HG02884 (cell line): ENCODE measurements around the gene UBN1.

Source experiments
- ATAC-seq: cut with Tn5 transposase; IDR thresholded peaks from one replicate; pipeline ENCODE4 v1.9.1; 2021; ENCODE audit warnings: mild to moderate bottlenecking, moderate library complexity; ENCODE audit not compliant: unreplicated experiment

The UBN1 gene

GRCh38 chr16:4900036-4900435, 52.8 kb downstream of the UBN1 start:
- no peak for ATAC-seq

GRCh38 chr16:4900750-4901149, 53.5 kb downstream of the UBN1 start:
- ATAC-seq, result no peak

DNA sequence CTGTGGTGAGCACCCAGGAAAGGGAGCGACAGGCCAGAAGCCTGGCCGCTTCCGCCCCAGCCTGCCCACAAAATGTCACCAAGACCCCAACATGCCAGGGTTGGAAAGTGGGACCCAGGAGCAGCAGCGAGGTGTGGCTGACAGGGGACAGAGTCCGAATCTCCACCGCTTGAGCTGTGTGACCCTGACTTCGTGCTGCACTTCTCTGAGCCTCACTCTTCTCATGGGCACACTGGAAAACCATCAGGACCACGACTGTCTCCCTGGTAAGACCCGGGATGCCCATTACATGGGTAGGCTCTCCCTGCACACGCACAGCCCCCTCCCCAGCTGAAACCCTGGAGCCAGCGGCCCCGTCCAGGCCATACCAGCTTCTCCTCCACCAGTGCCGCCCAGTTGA, 54.8 kb downstream of the UBN1 start:
- no peak for ATAC-seq

DNA sequence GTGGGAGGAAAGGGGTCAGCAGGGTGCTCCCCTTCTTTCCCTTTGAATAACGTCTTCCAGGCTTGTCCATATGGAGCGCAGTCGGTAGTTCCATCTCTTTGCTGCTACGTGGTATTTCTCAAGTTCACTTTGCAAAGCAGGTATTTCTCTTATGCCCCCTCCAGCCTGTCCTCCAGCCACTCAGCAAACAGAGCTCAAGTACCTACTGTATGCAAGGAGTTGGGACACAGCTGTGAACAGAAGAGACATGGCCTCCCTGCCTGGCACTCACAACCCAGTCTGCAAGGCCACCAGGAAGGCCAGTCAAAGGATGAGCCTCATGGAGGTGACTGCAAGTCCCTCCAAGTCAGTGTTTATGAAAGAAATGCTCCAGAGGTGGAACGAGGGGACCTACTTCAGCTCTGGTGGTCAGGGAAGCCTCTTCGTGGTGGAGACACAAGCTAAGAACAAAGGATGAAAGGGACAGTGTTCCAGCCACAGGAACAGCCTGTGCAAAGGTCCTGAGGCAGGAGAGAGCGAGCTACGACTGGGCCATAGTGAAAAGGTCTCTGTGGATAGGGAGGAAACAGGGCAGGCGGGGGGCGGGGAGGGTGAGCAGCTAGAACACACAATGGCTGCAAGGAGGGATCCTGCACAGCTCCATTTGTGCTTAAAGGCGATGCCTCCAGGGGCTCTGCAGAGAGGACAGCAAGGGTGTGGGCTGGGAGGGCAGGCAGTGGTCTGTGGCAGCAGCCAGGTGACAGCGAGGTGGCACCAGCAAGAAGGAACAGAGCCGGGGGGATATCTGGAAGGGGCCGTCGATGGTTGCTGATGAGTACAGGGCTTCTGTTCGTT, 57.0 kb downstream of the UBN1 start:
- no peak for ATAC-seq

DNA sequence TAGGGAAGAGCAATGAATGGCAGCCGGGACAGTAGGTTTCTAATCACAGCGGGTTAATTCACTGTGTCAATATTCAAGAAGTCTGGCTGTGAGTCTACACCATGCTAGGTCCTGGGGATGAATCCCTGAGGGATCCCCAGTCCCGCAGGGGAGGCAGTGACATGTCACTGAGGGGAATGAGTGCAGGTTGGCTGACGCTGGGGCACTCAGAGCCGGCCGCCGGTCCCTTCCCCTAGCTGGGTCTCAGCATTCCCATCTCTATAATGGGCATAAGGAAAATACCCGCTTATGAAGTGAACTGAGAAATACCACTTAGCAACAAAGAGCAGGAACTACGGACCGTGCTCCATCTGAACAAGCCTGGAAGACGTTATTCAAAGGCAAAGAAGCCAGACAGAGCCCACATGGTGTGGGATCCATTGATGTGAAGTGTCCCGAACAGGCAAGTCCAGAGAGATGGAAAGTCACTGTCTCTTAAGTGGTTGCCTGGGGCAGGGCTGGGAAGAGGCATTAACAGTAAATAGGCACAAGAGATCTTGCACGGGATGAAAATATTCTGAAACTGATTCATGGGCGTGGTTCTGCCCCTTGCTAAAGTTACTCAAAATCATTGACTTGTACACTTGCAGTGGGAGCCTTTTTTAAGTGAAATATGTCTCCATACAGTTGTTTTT, 57.8 kb downstream of the UBN1 start:
- no peak for ATAC-seq

GRCh38 chr16:4908854-4909401, 61.6 kb downstream of the UBN1 start:
- no peak for ATAC-seq

GRCh38 chr16:4909825-4910224, 62.5 kb downstream of the UBN1 start:
- ATAC-seq, result no peak

GRCh38 chr16:4910828-4911227, 63.5 kb downstream of the UBN1 start:
- no peak for ATAC-seq

- no peak for ATAC-seq
Observed at GRCh38 chr16:4911970-4912386, 64.7 kb downstream of the UBN1 start.

- no peak for ATAC-seq
Observed at GRCh38 chr16:4913130-4913773, 66.0 kb downstream of the UBN1 start.

DNA sequence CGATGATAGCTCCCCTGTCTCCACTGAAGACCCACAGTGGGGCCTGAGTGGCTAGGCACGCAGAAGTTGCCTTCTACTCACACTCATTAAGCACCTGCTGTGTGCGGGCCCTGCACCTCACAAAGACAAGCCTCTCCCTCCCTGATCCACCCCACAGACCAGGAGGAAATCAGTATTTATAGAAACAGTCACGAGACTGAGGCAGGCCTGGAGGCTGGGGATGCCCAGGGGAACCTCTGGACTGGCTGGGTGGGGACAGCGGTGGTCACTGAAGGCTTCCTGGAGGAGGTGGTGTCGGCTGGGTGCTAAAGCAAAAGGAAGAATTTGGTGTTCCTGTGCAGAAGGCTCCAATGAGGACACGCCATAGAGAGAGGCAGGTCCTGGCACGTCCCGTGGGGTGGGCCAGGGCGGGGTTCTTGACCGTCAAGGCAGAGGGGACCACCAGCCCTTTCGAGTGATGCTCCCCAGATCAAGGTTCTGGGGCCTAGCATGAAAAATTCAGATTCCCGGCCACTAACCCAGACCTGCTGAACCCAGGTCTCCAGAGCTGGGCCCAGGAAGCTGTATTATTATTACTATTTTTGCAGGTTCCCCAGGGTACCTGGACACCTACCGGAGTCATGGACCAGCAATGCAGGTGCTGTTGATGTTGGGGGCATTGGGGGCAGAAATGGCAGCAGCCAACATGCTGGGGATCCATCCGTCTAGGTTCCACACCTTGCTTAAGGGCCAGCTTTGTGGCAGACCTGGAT, 66.7 kb downstream of the UBN1 start:
- no peak for ATAC-seq

- no peak for ATAC-seq
Observed at GRCh38 chr16:4914528-4915225, 67.4 kb downstream of the UBN1 start.

- no peak for ATAC-seq
Observed at GRCh38 chr16:4915226-4915761, 68.0 kb downstream of the UBN1 start.

DNA sequence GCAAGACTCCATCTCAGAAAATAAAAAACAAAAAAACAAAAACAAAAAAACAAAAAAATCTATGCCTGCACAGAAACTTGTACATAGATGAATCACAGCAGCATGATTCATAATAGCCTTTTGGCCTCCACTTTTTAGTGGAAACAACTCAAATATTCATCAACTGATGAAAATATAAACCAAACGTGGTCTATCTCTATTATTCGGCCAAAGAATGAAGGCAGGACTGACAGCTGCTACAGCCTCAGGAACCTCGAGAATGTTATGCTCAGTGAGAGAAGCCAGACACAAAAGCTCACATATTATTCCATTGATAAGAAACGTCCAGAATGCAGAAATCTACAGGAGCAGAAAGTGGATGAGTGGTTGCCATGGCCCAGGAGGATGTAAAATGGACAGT, 69.8 kb downstream of the UBN1 start:
- ATAC-seq, result no peak

DNA sequence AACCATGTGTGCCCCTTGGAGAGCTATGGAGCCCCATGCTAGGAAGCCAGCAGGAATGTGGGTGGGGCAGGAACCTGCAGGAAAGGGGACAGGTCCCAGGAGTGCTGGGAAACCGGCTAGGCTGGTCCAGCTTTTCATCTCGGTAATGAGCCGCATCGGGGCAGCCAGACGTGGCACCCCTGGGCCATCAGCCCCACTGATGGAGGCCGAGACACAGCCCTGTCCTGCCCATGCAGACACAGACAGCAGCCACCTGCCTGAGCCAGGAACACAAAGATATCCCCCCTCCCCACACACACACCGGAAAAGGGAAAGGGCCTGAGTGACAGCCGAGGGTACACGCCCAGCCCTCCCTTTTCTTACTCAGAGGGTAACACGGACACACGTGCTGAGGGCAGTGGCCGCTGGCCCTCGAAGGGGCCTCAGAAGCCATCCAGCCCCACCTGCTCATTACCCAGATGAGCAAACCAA, 71.5 kb downstream of the UBN1 start:
- no peak for ATAC-seq

GRCh38 chr16:4920826-4921225, 73.5 kb downstream of the UBN1 start:
- no peak for ATAC-seq

DNA sequence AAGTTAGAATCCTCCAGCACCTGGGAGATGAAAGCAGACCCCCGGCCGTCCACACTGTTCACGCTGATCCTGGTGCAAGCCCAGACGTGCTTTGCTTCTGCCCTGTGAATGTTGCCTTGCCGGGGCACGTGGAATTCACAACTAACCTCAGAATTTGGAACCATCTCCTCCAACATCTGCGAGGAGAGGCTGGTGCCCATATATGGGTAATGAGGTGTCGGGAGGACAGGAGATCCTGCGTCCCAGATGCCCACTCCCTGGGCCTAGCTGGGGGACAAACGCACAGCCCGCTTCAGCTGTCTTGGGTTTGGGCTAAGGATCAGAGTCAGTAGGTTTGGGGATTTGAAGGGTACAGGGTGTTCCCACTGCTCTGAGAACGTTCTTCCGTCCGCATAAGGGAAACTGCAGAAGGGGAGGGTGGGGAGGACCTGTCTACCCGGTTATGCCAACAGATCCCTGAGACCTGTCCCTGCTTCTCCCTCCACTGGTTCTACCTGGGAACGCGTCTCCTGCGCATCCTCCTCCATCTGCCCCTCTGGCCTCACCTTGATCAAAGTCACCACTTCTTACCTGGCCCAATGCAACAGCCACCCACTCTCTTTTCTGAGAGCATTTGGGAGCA, 75.6 kb downstream of the UBN1 start:
- ATAC-seq, result no peak

DNA sequence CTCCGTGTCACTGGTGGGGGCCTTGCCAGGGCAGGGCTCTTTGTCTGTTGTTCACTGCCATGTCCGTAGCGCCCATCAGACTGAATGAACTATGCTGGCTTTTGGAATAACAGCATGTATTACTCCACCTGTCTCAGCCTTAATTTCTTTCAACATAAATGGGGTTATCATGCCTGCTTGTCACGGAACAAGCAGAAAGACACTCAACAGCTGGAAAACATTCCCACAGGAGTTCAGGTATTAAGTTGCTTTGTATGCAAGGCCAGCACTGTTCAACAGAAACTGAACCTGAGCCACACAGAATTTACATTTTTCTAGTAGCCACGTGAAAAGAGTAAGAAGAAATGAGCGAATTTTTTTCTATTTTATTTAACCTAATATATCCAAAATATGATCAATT, 76.6 kb downstream of the UBN1 start:
- no peak for ATAC-seq

- no peak for ATAC-seq
Observed at GRCh38 chr16:4924593-4925292, 77.5 kb downstream of the UBN1 start.
